BE2C (cell line): ENCODE data around the gene ADAMTS4.

Experiments
- DNase-seq: peaks from one replicate; pipeline ENCODE4 v3.0.0-alpha.2; 2020
- H3K27me3 ChIP-seq: fragments of 250-450 bp; sonication (Bioruptor Pico); 2 replicates; pipeline ENCODE4 v1.5.1; 2020; ENCODE audit warnings: mild to moderate bottlenecking
- H3K36me3 ChIP-seq: fragments of 250-450 bp; sonication (Bioruptor Pico); 2 replicates; pipeline ENCODE4 v1.5.1; 2020; ENCODE audit warnings: mild to moderate bottlenecking
- H3K4me1 ChIP-seq: fragments of 250-450 bp; sonication (Bioruptor Pico); 2 replicates; pipeline ENCODE4 v1.5.1; 2020
- H3K4me3 ChIP-seq: 2 replicates; pipeline ENCODE4 v1.5.1; 2011; ENCODE audit warnings: low read depth, low read length
- H3K9me3 ChIP-seq: fragments of 250-450 bp; sonication (Bioruptor Pico); 2 replicates; pipeline ENCODE4 v1.5.1; 2020
- TF ChIP-seq, protein P1 (sequence below): IDR thresholded peaks from 2 replicates; pipeline ENCODE4 v1.5.1; 2012; ENCODE audit warnings: mild to moderate bottlenecking, low read depth, low read length

Gene ADAMTS4

DNA sequence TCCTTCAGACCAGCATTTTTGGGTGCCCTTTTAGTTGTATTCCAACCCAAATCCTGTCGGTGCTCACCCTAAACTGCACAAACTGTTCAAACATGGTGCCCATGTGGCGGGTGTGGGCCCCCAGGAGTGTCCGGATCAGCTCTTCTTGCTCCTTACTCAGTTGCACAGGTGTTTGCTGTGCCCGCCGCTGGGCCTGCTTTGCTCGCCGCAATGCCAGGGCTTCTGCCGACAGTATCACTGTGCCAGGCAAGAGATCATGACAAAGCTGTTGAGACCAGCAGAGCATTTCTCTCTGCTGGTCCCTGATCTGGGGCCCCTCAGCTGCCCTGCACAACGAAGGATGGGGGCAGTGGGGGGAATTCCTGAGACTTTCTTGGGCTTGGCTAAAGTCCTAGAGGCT lies 34.2 kb upstream of the ADAMTS4 start:
- no peak for DNase-seq
- Histone ChIP-seq H3K9me3 (no peaks in the 10 kb centered on the region), H3K4me1 (no peaks in the 10 kb centered on the region), H3K27me3 (no peaks in the 10 kb centered on the region), H3K4me3 (no peak overlapping the region), H3K36me3 (peaks cover 12% of the 10 kb centered on the region)
- TF ChIP-seq, protein P1, sequence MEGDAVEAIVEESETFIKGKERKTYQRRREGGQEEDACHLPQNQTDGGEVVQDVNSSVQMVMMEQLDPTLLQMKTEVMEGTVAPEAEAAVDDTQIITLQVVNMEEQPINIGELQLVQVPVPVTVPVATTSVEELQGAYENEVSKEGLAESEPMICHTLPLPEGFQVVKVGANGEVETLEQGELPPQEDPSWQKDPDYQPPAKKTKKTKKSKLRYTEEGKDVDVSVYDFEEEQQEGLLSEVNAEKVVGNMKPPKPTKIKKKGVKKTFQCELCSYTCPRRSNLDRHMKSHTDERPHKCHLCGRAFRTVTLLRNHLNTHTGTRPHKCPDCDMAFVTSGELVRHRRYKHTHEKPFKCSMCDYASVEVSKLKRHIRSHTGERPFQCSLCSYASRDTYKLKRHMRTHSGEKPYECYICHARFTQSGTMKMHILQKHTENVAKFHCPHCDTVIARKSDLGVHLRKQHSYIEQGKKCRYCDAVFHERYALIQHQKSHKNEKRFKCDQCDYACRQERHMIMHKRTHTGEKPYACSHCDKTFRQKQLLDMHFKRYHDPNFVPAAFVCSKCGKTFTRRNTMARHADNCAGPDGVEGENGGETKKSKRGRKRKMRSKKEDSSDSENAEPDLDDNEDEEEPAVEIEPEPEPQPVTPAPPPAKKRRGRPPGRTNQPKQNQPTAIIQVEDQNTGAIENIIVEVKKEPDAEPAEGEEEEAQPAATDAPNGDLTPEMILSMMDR = no peak

DNA sequence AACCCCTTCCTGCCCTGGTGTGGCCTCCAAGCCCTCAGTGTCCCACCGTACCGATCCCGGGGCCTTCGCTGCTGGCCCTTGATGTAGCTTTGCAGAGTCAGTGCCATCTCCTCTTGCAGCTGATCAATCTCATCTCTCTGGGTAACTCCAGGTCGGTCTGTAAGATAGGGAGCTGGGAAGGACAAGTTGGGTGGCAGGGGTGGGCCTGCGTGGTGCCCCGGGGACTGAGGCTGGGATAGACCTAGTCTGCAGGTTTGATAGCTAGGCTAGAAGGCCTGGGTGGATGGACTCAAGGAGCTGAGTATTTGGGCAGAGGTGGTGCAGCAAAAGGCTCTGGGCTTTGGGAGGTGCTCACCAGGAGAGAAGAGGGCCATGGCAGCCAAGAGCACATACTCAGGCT lies 31.9 kb upstream of the ADAMTS4 start:
- Histone ChIP-seq H3K27me3 (no peaks in the 10 kb centered on the region), H3K4me1 (peaks cover 8% of the 10 kb centered on the region), H3K36me3 (peaks cover 14% of the 10 kb centered on the region), H3K4me3 (no peak overlapping the region), H3K9me3 (no peaks in the 10 kb centered on the region)
- DNase-seq = no peak
- TF ChIP-seq, protein P1 = no peak

DNA sequence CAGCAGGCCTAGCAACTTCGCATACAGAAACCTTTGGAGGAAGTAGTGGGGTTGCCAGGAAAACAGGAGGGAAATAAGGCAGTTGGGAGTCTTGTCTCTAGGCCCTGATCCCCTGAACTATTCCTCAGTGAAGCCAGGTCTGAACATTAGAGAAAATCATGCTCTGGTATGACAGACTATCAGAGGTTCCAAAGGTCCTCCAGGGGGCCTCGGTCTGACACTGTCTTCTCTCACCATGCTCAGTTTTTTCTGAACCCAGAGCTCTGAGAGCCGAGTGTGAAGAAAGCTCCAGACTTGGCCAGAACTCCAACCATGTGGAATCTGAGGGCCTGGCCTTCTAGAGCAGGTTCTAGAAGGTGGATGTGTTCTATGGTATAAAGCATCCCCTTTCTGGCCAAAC lies 31.0 kb upstream of the ADAMTS4 start:
- Histone ChIP-seq H3K36me3 (peaks cover 14% of the 10 kb centered on the region), H3K9me3 (no peaks in the 10 kb centered on the region), H3K4me3 (no peak overlapping the region), H3K27me3 (no peaks in the 10 kb centered on the region), H3K4me1 (peaks cover 13% of the 10 kb centered on the region)
- no peak for DNase-seq
- TF ChIP-seq, protein P1 = 0 out of 2 replicates have a peak, but pooled peaks have one; percentile 3

DNA sequence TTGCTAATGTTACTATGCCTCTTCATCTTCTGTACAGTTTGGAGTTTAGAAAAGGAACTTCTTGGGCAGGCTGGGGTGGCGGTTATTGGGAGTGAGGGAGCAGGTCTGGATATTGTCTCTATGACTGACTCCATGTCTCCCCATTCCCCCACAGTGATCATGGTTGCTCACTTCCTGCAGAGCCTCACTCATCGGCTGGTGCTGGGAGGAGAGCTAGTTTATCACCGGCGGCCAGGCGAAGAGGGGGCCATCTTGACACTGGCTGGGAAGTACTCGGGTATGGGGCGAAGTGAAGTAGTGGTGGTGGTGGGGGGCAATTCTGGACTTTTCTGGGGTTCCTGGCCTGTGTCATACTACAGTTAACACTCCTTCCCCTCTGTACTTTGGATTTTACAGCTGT lies 29.2 kb upstream of the ADAMTS4 start:
- TF ChIP-seq, protein P1 = no peak
- Histone ChIP-seq H3K9me3 (no peaks in the 10 kb centered on the region), H3K4me3 (no peak overlapping the region), H3K4me1 (peaks cover 13% of the 10 kb centered on the region), H3K27me3 (no peaks in the 10 kb centered on the region), H3K36me3 (peaks cover 14% of the 10 kb centered on the region)
- DNase-seq = no peak

DNA sequence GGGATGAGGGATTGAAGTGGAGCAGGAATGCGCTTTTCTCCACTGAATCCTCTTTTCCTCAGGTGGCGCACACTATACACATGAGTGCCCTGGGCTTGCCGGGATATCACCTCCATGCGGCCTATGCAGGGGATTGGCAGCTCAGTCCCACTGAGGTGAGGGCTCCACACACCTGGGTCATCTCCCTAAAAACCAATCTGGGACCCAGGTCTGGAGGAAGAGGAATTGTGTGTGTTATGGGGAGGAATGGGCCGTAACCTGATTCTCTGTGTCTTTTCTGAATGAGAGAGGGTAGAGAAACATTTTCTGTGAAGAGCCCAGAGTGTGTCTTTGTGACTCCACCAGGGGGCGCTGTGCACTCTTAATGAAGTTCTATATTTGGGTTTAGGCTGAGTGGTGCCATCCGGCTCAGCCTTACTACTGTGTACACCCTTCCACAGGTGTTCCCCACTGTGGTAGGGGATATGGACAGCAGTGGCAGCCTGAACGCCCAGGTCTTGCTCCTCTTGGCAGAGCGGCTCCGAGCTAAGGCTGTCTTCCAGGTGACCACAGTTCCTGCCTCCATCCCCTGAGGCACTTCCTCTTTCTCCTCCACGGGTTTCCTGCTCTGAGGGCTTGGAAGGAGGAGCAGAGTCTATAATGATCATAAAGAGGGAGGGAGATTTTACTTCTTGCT lies 28.5 kb upstream of the ADAMTS4 start:
- peak overlapping the region; percentile 96 for H3K4me3 ChIP-seq
- H3K9me3 ChIP-seq = no peaks in the 10 kb centered on the region
- DNase-seq = peak; percentile 85
- no peaks in the 10 kb centered on the region for H3K27me3 ChIP-seq
- H3K4me1 ChIP-seq = peaks cover 13% of the 10 kb centered on the region
- peaks cover 14% of the 10 kb centered on the region for H3K36me3 ChIP-seq
- TF ChIP-seq, protein P1 = peak; percentile 83

DNA sequence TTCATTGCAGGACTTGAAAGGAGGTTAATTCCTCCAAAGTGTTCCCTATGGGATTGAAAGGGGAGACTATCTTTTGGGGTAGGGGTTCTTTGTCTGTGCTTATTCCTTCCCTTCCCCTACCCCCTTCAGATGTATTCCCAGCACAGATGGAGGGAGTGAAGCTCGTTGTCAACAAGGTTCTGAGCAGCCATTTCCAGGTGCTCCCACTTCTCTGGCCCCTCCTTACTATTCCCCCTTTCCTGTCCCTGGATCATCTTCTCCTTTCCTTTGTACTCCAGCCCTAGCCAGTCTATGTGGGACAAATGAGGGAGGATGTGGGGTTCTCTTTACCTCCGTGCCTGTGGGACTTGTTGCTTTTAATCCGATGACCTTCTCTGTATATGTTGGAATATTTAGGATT lies 27.9 kb upstream of the ADAMTS4 start:
- Histone ChIP-seq H3K27me3 (no peaks in the 10 kb centered on the region), H3K9me3 (no peaks in the 10 kb centered on the region), H3K4me1 (peaks cover 13% of the 10 kb centered on the region), H3K36me3 (peaks cover 14% of the 10 kb centered on the region), H3K4me3 (peak overlapping the region; percentile 96)
- TF ChIP-seq, protein P1 = no peak
- DNase-seq = no peak
